K562 (cell line): ENCODE results near the gene CNRIP1. TPM values are rescaled to one million over a fixed set of nuclear protein-coding genes. Genes with fewer than 3 reads are reported as not detected.

Source experiments
- BRD4 ChIP-seq: fragments of 200-600 bp; sonication (generic); IDR thresholded peaks from 2 replicates; pipeline ENCODE4 v1.6.1; 2017; ENCODE audit warnings: inconsistent platforms
- ELK1 ChIP-seq: sonication (generic); formaldehyde crosslinking; IDR thresholded peaks from 2 replicates; pipeline ENCODE4 v1.8.1; 2022; ENCODE audit warnings: missing genetic modification reagents
- FOSL1 ChIP-seq: fragments of 200-800 bp; sonication (Bioruptor generic); conservative IDR thresholded peaks from 2 replicates; pipeline ENCODE4 v1.6.1; 2016; ENCODE audit warnings: missing genetic modification characterization, missing compliant biosample characterization
- HDAC2 ChIP-seq: fragments of 450-650 bp; IDR thresholded peaks from 2 replicates; pipeline ENCODE4 v1.6.1; 2016; ENCODE audit warnings: mild to moderate bottlenecking
- HNRNPK ChIP-seq: fragments of 200-400 bp; formaldehyde crosslinking; IDR thresholded peaks from one replicate; pipeline ENCODE4 v1.6.1; 2018; ENCODE audit warnings: mild to moderate bottlenecking, low read depth, low read length; ENCODE audit not compliant: poor library complexity, severe bottlenecking
- NCOA1 ChIP-seq: fragments of 450-650 bp; IDR thresholded peaks from 2 replicates; pipeline ENCODE4 v1.6.1; 2016; ENCODE audit warnings: low read depth
- PATZ1 ChIP-seq: fragments of 250-450 bp; sonication (Bioruptor Pico); IDR thresholded peaks from 2 replicates; pipeline ENCODE4 v1.5.0; 2020; ENCODE audit warnings: mild to moderate bottlenecking, borderline replicate concordance
- RBM39 ChIP-seq: fragments of 200-400 bp; formaldehyde crosslinking; optimal IDR thresholded peaks from 2 replicates; pipeline ENCODE3; 2018; ENCODE audit warnings: low read depth, low read length
- SIN3A ChIP-seq, 2 experiments: fragments of 150-350 bp in 1 of 2; IDR thresholded peaks; 2 replicates each; pipeline ENCODE4 v1.6.1; 2011 to 2016; ENCODE audit warnings: borderline replicate concordance in 2 of 2, low read depth in 2 of 2, low read length in 2 of 2, mild to moderate bottlenecking in 2 of 2, moderate library complexity in 2 of 2; ENCODE audit not compliant: control insufficient read depth in 1 of 2
- TCF15 ChIP-seq: fragments of 250-450 bp; sonication (Bioruptor Pico); IDR thresholded peaks from 2 replicates; pipeline ENCODE4 v1.8.0; 2022; ENCODE audit warnings: moderate library complexity, mild to moderate bottlenecking, inconsistent platforms
- ZBTB9 ChIP-seq: fragments of 450-650 bp; formaldehyde crosslinking; IDR thresholded peaks from 2 replicates; pipeline ENCODE4 v1.4.0; 2020; ENCODE audit warnings: mild to moderate bottlenecking, moderate library complexity
- ZNF311 ChIP-seq: fragments of 250-450 bp; sonication (Bioruptor Pico); IDR thresholded peaks from 2 replicates; pipeline ENCODE4 v1.4.0; 2020; ENCODE audit warnings: mild to moderate bottlenecking, moderate library complexity
- ZNF518B ChIP-seq: fragments of 250-450 bp; sonication (Bioruptor Pico); IDR thresholded peaks from 2 replicates; pipeline ENCODE4 v1.5.0; 2021; ENCODE audit warnings: mild to moderate bottlenecking, moderate library complexity
- polyA plus RNA-seq, 8 experiments: library from polyadenylated mRNA; depleted of rRNA in 4 of 8; stranded (reverse) in 5 of 8; unstranded in 3 of 8; fragments of >200 nt; fragmentation: Nextera tagmentation in 2 of 8; fragmentation: Illumina TruSeq in 1 of 8; extraction: Ambion mirVana in 2 of 8; extraction: Trizol in 1 of 8; gene quantifications; 2 replicates each; pipeline versions ENCODE4 v1.2.1 to v1.2.3, GENCODE V29; 2011 to 2014; ENCODE audit warnings: inconsistent platforms in 1 of 8, missing spikeins in 1 of 8
- total RNA-seq, 7 experiments: library from RNA; depleted of rRNA in 6 of 7; stranded (reverse); fragments of >200 nt in 6 of 7; fragmentation: Illumina TruSeq in 2 of 7; extraction: Trizol in 2 of 7; gene quantifications; 2 replicates each; pipeline versions ENCODE4 v1.2.1 to v1.2.3, GENCODE V29; 2011 to 2021; ENCODE audit warnings: low replicate concordance in 1 of 7

The CNRIP1 gene
- total and polyA plus RNA-seq, 9 of the 15 experiments (the other 6 are each of a cell fraction or from before 2014, with no cell fraction given): 0.59 to 2.1 (median 1.5) TPM

GRCh38 chr2:68251187-68251854 is 68.4 kb downstream of the CNRIP1 start (continued):
- TF ChIP-seq TCF15 (CRISPR knock-in tag) (no peak), ZNF311 (CRISPR knock-in tag) (no peak), NCOA1 (peak; percentile 25; the same call in 1 of the 2 replicates), ELK1 (CRISPR knock-in tag) (no peak), FOSL1 (tag) (no peak), BRD4 (no peak), ZBTB9 (peak; percentile 16; the same call in 1 of the 2 replicates), SIN3A (IDR thresholded peaks at IDR 0.05; ENCODE audit: borderline replicate concordance in 2 of 2, control insufficient read depth in 1 of 2, low read depth in 2 of 2, low read length in 2 of 2) (peak in 1 of 2 experiments; percentile 4; a peak in 2 of 4 replicates), HNRNPK (no peak), HDAC2 (0 out of 2 replicates have a peak, but pooled peaks have one; percentile 74), RBM39 (no peak), ZNF518B (CRISPR knock-in tag) (no peak), PATZ1 (CRISPR knock-in tag) (0 out of 2 replicates have a peak, but pooled peaks have one; percentile 45)
